Testis (tissue), 3 donors: ENCODE results near the gene GUCD1. TPM values are rescaled to one million over a fixed set of nuclear protein-coding genes. Genes with fewer than 3 reads are reported as not detected.

ENCODE experiments used
- DNase-seq: peaks from one replicate; pipeline ENCODE4 v3.0.0-alpha.2; 2019
- H3K27ac ChIP-seq, 2 donors: fragments of 200-600 bp; sonication (generic); one replicate each; pipeline ENCODE4 v1.5.1; 2019
- H3K27me3 ChIP-seq: fragments of 200-600 bp; sonication (generic); one replicate; pipeline ENCODE4 v1.5.1; 2019
- H3K36me3 ChIP-seq: fragments of 200-600 bp; sonication (generic); one replicate; pipeline ENCODE4 v1.5.1; 2017; ENCODE audit warnings: low read depth; ENCODE audit errors: missing control alignments
- H3K4me1 ChIP-seq: fragments of 200-600 bp; sonication (generic); one replicate; pipeline ENCODE4 v1.5.1; 2019
- H3K4me3 ChIP-seq, 2 donors: fragments of 200-600 bp; sonication (generic); one replicate each; pipeline ENCODE4 v1.5.1; 2017 to 2019
- H3K9me3 ChIP-seq: fragments of 200-600 bp; sonication (generic); one replicate; pipeline ENCODE4 v1.5.1; 2017
- CTCF ChIP-seq, 3 experiments: fragments of 450-650 bp in 2 of 3; fragments of 200-600 bp in 1 of 3; sonication (generic) in 1 of 3; IDR thresholded peaks; one replicate each; pipeline ENCODE4 v1.5.1; 2016 to 2019; ENCODE audit warnings: antibody characterized with exemption in 3 of 3, mild to moderate bottlenecking in 2 of 3, moderate library complexity in 1 of 3
- POLR2A ChIP-seq: fragments of 450-650 bp; IDR thresholded peaks from one replicate; pipeline ENCODE4 v1.6.1; 2017; ENCODE audit warnings: antibody characterized with exemption, mild to moderate bottlenecking, moderate library complexity
- WGBS, 2 donors: methylation state at CpG; one replicate each; pipeline ENCODE4 v1.1.5; 2018; 5-methylcytosine and 5-hydroxymethylcytosine counted together
- intact Hi-C: fragments of 100-400 bp; cut with DNase I; formaldehyde crosslinking; loops from one replicate; pipeline ENCODE4 v1.15.1; 2023; ENCODE audit warnings: low total_unique reads
- polyA plus RNA-seq: library from polyadenylated mRNA; stranded (reverse); fragments of 350-450 nt; fragmentation: Illumina TruSeq; extraction: RNeasy Lipid Tissue Mini Kit (QIAGEN cat#74804); gene quantifications from one replicate; pipeline ENCODE4 v1.2.3, GENCODE V29; 2014; ENCODE audit warnings: low read depth, low replicate concordance; ENCODE audit not compliant: insufficient read depth
- total RNA-seq, 2 donors: library from RNA; depleted of rRNA; stranded (reverse); fragments of >200 nt; gene quantifications; one replicate each; pipeline ENCODE4 v1.2.3, GENCODE V29; 2016

GUCD1 gene
- total and polyA plus RNA-seq, 3 donors from 2014 or later, result 91.7 to 123 (median 93.6) TPM

GRCh38 chr22:24588381-24588756 lies 33.4 kb upstream of the GUCD1 start:
- TF ChIP-seq CTCF (IDR thresholded peaks at IDR 0.05), result no peak
- TF ChIP-seq POLR2A, result no peak
- no peaks in the 10 kb centered on the region for H3K36me3 ChIP-seq
- intact Hi-C loops, result no loop called here
- peaks cover 55% of the 10 kb centered on the region for H3K4me1 ChIP-seq
- H3K27ac ChIP-seq, result peak overlapping the region in 1 of 2 donors; percentile 64
- no peak overlapping the region for H3K4me3 ChIP-seq
- DNase-seq, result peak; percentile 95
- no peaks in the 10 kb centered on the region for H3K9me3 ChIP-seq
- 55% methylated on average over 8 of the region's 13 CpGs; no CpG with 5 or more reads in 1 of the 2 donors for WGBS, 2 donors
- H3K27me3 ChIP-seq, result no peaks in the 10 kb centered on the region

GRCh38 chr22:24587948-24588347 lies 33.0 kb upstream of the GUCD1 start:
- no peak overlapping the region for H3K4me3 ChIP-seq
- no peaks in the 10 kb centered on the region for H3K27me3 ChIP-seq
- H3K9me3 ChIP-seq, result no peaks in the 10 kb centered on the region
- 62 to 80% methylated on average over 7 to 8 of the region's 8 CpGs for WGBS, 2 donors
- DNase-seq, result no peak
- peak overlapping the region in 1 of 2 donors; percentile 24 for H3K27ac ChIP-seq
- H3K36me3 ChIP-seq, result no peaks in the 10 kb centered on the region
- intact Hi-C loops, result no loop called here
- TF ChIP-seq CTCF (IDR thresholded peaks at IDR 0.05) (no peak), POLR2A (no peak)
- H3K4me1 ChIP-seq, result peaks cover 57% of the 10 kb centered on the region

GRCh38 chr22:24587251-24587650 lies 32.3 kb upstream of the GUCD1 start:
- Histone ChIP-seq H3K4me1 (peaks cover 64% of the 10 kb centered on the region), H3K9me3 (no peaks in the 10 kb centered on the region), H3K4me3 (no peak overlapping the region), H3K36me3 (no peaks in the 10 kb centered on the region), H3K27ac (no peak overlapping the region), H3K27me3 (no peaks in the 10 kb centered on the region)
- TF ChIP-seq CTCF (IDR thresholded peaks at IDR 0.05) (no peak), POLR2A (no peak)
- DNase-seq, result no peak
- 74 to 77% methylated on average over 4 to 5 of the region's 5 CpGs for WGBS, 2 donors
- intact Hi-C loops, result no loop called here

- intact Hi-C loops, result no loop called here
- Histone ChIP-seq H3K4me1 (peaks cover 61% of the 10 kb centered on the region), H3K4me3 (no peak overlapping the region), H3K36me3 (no peaks in the 10 kb centered on the region), H3K27me3 (no peaks in the 10 kb centered on the region), H3K27ac (no peak overlapping the region), H3K9me3 (no peaks in the 10 kb centered on the region)
- 84 to 96% methylated on average over 9 to 24 of the region's 24 CpGs for WGBS, 2 donors
- DNase-seq, result no peak
- TF ChIP-seq CTCF (IDR thresholded peaks at IDR 0.05) (no peak), POLR2A (no peak)
These were observed 31.1 kb upstream of the GUCD1 start for GRCh38 chr22:24585927-24586546.

GRCh38 chr22:24585461-24585860 lies 30.5 kb upstream of the GUCD1 start:
- no peaks in the 10 kb centered on the region for H3K27me3 ChIP-seq
- H3K9me3 ChIP-seq, result no peaks in the 10 kb centered on the region
- H3K27ac ChIP-seq, result peak overlapping the region in 1 of 2 donors; percentile 81
- no peak for TF ChIP-seq POLR2A
- no peak for DNase-seq
- H3K4me3 ChIP-seq, result no peak overlapping the region
- 97 to 100% methylated on average over 1 to 3 of the region's 3 CpGs for WGBS, 2 donors
- H3K36me3 ChIP-seq, result no peaks in the 10 kb centered on the region
- peaks cover 55% of the 10 kb centered on the region for H3K4me1 ChIP-seq
- intact Hi-C loops, result no loop called here
